HTERT RPE-1 (cell line): ENCODE measurements around the gene ZDHHC13.

Experiments
- in situ Hi-C: fragments of 300-500 bp; cut with MboI; formaldehyde crosslinking; loops from 4 replicates; pipeline ENCODE4 v1.14.3; 2020; ENCODE audit warnings: low sequenced_read_pairs

ZDHHC13 gene

DNA sequence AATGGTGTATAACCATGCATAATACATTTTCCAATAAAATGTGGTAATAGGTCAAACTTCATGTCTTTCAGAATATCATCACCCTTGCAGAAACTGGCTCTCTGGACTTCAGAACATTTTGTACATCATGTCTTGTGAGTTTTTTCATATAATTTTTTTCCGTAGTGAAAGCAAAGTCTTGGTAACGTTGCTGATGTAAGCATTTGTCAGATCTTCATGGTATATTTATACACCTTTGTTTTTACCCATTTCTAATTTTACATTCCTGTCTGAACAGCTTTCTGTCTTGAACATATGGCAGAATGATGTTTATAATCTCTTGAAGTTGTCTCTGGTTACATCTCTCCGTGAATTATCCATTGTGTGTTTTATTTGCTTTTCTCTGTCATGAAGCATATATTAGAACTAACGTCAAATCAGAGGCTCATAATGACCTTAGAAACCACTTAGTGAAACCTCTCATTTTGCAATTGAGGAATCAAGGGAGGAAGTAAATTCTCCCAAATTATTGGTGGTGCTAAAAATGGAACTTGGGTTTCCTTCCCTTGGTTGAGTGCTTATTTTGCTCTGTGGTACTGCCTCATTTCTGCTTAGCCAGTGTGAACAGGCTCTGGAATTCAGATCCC lies 47.4 kb downstream of the ZDHHC13 start:
- in situ Hi-C loops, result no loop called here

DNA sequence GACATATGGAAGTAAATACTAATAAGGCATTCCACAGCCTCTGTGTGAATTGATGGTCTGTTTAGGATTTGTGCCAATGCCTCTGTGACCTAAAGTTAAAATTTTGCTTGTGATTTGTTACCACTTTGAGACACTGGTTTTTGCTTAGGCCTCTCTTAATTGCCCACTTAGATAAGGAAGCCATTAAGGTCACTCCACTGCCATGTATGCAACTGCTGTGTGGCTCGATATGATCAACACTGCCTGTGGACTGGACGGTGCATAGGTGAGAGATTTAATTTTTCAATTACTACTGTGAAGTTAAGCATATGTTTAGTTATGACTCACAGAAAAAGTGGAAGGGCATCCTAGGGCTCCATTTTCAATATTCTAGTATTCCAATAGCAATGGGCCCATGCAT lies 47.9 kb downstream of the ZDHHC13 start:
- in situ Hi-C loops, result no loop called here

DNA sequence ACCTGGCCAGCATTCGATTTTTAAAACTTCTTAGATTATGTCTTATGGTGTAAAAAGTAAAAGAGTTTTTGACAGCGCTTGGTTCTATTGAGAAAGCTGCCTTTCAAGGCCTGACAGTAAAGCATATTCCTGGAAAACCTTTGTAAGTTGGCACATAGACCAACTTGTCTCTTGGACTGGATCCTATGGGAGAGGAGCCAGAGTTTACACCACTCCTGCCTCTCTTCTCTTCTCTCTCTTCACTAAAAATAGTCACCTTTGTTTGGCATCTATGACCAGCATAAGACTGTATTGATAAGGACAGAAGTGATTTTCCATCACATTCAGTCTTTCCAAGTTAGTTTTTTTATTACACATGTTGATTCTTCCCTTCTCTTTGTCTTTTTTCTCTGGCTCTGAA lies 51.1 kb downstream of the ZDHHC13 start:
- in situ Hi-C loops, result no loop called here

DNA sequence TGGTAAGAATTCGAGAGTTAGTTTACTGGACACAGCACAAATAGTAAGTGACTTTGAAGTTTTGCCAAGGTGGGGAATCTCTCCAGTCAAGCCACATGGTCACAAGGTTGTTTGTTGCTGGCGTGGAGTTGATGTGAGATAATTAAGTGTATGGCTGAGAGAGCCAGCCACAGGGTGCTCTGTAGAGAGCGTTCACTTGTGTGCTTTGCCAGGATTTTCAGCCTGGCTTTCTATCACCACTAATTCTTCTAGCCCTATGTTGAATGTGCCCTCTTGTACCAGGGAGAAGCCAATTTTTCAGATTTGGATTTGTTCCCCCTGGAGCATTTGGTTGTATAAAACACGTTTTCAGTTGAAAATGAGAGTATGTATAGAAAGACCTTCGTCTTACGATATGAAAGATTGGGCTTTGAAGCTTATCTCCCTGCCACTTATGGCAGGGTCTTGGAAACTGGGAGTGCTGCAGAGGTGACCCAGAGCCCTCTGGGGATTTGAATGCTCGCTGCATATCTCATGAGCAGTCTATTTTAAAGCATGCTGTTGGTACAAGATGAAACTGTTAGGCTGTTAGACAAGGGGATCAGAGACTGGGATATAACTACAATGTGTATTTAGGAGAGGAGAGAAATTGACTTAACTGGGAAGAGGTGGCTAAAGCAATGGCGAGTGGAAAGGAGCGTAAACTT lies 56.2 kb downstream of the ZDHHC13 start:
- in situ Hi-C loops, result no loop called here

- in situ Hi-C loops, result no loop called here
These were observed 57.1 kb downstream of the ZDHHC13 start for GRCh38 chr11:19173964-19174638.

- in situ Hi-C loops, result no loop called here
These were observed 59.7 kb downstream of the ZDHHC13 start for GRCh38 chr11:19176629-19177186.

GRCh38 chr11:19181531-19182261 lies 64.7 kb downstream of the ZDHHC13 start:
- in situ Hi-C loops, result no loop called here

- in situ Hi-C loops, result no loop called here
These were observed 66.7 kb downstream of the ZDHHC13 start for GRCh38 chr11:19183646-19184045.

DNA sequence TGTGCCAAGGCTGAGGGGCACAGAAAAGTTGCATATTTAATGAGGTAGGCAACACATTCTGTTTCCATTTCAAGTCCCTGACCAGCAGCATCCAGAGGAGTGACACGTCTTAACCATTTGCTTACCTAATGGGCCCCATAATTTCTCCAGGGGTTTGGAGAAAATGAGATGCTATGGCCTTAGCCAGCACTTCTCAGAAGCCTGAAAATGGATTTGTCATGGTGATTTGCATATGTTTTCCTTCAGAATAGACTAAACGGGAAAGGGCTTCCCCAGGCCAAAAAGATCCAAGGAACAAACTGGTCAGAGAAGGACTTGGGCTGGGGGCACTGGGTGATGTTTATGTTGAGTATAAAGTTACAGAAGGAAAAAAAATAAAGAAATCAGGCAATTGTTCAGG lies 68.1 kb downstream of the ZDHHC13 start:
- in situ Hi-C loops, result no loop called here

DNA sequence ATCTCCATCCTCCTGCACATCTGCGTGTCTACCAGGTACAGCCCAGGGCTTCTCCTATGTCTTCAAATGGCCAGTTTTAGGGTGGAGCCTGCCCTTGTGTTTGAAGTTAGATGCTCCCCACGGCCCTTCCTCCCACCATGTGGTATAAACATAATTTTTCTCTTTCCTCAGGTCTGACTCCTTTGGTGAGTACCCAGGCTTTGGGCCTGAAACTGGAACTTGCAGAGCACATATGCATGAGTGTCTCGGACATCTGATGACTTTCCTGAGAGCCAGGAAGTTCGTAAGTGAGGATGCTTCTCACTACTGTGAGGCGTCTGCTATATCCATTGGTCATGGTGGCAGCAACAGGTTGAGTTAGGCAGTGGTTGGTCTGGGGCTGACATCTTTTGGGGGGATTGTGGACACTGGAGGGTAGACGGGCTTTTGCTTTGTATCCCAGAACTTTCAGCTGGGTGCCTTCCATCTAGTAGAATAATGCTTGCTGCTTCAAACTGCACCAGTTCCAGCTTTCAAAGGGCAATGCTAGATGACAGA lies 68.6 kb downstream of the ZDHHC13 start:
- in situ Hi-C loops, result no loop called here

GRCh38 chr11:19187114-19187832 lies 70.3 kb downstream of the ZDHHC13 start:
- in situ Hi-C loops, result no loop called here

DNA sequence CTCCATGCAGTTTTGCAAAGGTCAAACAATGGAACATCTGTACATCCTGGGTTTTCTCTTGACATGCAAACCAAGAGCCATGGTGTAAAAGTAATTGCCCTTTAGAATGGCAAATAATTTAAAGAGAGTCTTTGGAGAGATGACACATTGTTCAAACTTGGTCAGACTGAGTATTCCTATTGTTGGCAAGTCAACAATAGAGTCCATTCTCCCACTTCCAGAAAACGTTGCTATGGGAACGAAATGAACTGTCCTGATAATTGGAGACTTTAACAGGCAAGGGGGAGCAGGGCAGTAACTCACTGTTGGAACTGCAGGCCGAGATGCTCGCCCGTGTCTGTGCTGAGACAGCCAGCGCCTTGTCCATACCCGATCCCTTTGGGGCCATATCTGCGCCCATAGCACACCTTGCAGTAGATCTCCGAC lies 70.9 kb downstream of the ZDHHC13 start:
- in situ Hi-C loops, result no loop called here

DNA sequence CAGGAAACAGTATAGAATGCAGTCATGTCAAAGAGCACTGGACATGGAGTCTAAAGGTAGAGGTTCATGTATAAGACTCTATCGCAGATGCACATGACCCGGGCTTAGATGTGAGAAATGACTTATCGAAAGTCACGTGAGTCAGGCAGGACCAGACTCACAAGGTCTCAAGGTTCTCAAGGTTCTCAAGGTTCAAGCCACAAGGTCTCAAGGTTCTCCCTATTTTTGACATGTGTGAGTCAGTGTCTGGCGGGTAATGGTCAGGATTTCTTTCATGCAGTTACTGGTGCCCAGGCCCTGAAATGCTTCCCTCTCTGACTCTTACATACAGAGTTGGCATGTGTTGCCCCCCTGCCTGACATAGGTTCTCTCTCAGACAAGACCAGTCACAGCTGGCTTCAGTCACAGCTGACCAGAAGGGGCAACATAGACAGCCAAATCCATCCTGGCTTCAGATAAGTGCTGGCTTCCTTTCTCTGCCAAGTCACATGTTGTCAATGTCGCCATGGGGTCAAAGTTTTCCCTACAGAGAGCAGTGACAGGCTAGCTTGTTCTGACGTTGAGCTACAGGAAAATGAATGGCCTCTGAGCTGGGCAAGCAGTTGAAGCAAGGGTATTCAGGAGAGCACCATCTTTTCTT lies 74.7 kb downstream of the ZDHHC13 start:
- in situ Hi-C loops, result no loop called here

DNA sequence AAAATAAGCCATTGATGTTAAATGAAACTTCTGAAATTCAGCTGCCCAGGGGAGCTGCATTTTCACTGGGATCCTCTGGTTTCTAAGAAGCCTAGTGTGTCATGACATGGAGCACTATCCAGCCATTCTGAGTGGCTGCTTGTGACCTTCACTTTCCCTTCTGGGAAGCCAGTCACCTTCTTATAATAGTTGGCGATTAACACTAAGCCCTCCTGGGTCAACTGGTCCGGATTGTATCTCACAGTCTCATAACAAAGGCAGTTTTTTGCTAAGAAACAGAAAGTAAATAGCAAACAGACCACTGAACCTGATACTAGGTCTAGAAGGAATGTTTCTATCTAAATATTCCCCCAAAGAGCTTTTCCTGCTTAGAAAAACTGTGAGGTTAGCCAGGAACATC lies 76.9 kb downstream of the ZDHHC13 start:
- in situ Hi-C loops, result no loop called here

GRCh38 chr11:19194620-19195308 lies 77.8 kb downstream of the ZDHHC13 start:
- in situ Hi-C loops, result no loop called here

DNA sequence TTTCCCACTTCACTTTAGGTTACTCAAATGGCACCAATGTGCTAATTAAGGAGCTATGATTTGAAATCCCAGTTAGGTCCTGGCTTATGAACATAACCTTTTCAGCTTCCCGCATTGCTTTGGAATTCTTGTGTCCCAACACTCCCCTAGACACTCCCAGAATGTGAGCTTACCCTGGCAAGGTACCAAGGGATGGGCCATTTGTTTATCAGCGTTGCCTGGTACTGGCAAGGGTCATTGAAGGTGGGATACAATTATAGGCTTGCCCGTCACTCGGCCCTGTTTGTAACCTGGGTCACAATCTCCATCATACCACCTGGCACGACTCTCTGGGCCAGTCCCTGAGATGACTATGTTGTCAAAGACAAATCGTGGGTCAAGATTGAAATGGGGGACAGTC lies 79.5 kb downstream of the ZDHHC13 start:
- in situ Hi-C loops, result no loop called here

DNA sequence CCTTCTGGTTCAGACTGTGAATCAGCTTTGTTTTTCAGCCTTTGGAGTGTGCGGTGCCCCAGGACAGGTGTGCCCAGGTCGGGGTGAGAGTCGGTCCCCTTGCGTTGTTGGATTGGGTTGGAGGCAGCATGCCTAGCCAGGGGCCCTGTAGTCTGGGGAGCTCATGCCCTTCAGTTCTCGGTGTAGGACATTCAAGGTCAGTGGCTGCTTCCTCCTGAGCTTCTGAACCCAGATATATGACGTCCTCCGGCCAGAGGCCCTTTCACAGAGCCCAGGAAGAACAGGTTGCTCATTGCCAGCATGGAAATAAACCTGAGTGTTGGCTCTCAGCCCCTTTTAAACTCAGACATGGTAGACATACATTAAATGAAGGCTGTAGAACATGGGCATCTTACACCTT lies 82.1 kb downstream of the ZDHHC13 start:
- in situ Hi-C loops, result no loop called here

DNA sequence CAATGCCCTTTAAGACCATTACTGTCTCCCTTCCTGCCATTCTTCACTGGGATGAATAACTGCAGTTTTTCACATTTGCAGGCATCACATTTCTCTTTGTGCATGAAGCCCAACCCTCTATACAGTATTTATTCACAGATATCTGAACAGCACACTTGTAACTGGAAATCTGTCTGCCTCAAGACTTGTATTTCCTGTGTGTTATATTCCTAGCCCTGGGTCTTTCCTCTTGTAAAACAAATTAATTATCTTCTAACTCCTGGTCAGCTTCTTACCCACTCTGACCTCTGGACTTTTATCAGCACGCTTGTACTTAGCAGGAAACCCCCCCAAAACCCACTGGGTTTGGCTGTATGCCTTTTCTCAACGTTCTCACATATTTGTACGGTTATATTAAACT lies 82.8 kb downstream of the ZDHHC13 start:
- in situ Hi-C loops, result no loop called here
